ENCODE data around the gene ZNF771.
"Not testable (repeated sequence)": the region's sequence is repeated elsewhere in the genome, so short reads cannot be mapped to it uniquely, and the experiment has no call there.

ZNF771 gene

GRCh38 chr16:30446203-30446595 lies 38.8 kb downstream of the ZNF771 start:
- TF ChIP-seq CTCF (IDR thresholded peaks at IDR 0.05; ENCODE audit: insufficient read depth, low read depth, low read length, missing control alignments), result no peak
- DNase-seq (ENCODE audit: low read depth), result no peak
- H3K4me3 ChIP-seq (ENCODE audit: low read length), result peak overlapping the region; percentile 88

GRCh38 chr16:30447512-30448226 lies 40.3 kb downstream of the ZNF771 start:
- DNase-seq (ENCODE audit: low read depth), result no peak
- no peak overlapping the region for H3K4me3 ChIP-seq (ENCODE audit: low read length)
- TF ChIP-seq CTCF (IDR thresholded peaks at IDR 0.05; ENCODE audit: insufficient read depth, low read depth, low read length, missing control alignments), result no peak

- no peak overlapping the region for H3K4me3 ChIP-seq (ENCODE audit: low read length)
- DNase-seq (ENCODE audit: low read depth), result no peak
- no peak for TF ChIP-seq CTCF (IDR thresholded peaks at IDR 0.05; ENCODE audit: insufficient read depth, low read depth, low read length, missing control alignments)
These were observed 41.7 kb downstream of the ZNF771 start for GRCh38 chr16:30449116-30449435.

- DNase-seq (ENCODE audit: low read depth); H3K4me3 ChIP-seq (ENCODE audit: low read length): not testable (repeated sequence)
These were observed 45.5 kb downstream of the ZNF771 start for GRCh38 chr16:30452709-30453580.

GRCh38 chr16:30456302-30456701 lies 48.9 kb downstream of the ZNF771 start:
- H3K4me3 ChIP-seq (ENCODE audit: low read length), result no peak overlapping the region
- DNase-seq (ENCODE audit: low read depth), result no peak
- TF ChIP-seq CTCF (IDR thresholded peaks at IDR 0.05; ENCODE audit: insufficient read depth, low read depth, low read length, missing control alignments), result no peak

- no peak for DNase-seq (ENCODE audit: low read depth)
- no peak for TF ChIP-seq CTCF (IDR thresholded peaks at IDR 0.05; ENCODE audit: insufficient read depth, low read depth, low read length, missing control alignments)
- H3K4me3 ChIP-seq (ENCODE audit: low read length), result no peak overlapping the region
These were observed 49.9 kb downstream of the ZNF771 start for GRCh38 chr16:30457256-30457655.

GRCh38 chr16:30457743-30458560 lies 50.5 kb downstream of the ZNF771 start:
- no peak overlapping the region for H3K4me3 ChIP-seq (ENCODE audit: low read length)
- no peak for DNase-seq (ENCODE audit: low read depth)
- no peak for TF ChIP-seq CTCF (IDR thresholded peaks at IDR 0.05; ENCODE audit: insufficient read depth, low read depth, low read length, missing control alignments)

Data from epithelial cell of esophagus (primary cell).